Loucy (cell line): ENCODE measurements around the gene SCAP.

Source experiments
- CTCF ChIP-seq: fragments of 200-600 bp; sonication (generic); conservative IDR thresholded peaks from 2 replicates; pipeline ENCODE4 v1.5.1; 2014; ENCODE audit warnings: mild to moderate bottlenecking, antibody characterized with exemption, low read length
- EZH2phosphoT487 ChIP-seq: fragments of 200-600 bp; IDR thresholded peaks from 2 replicates; pipeline ENCODE4 v1.6.1; 2018; ENCODE audit warnings: antibody characterized with exemption, mild to moderate bottlenecking, moderate library complexity, borderline replicate concordance

GRCh38 chr3:47485812-47486211 lies 10.1 kb upstream of the SCAP start:
- TF ChIP-seq EZH2phosphoT487, result no peak
- no peak for TF ChIP-seq CTCF
